HK-2 (cell line): ENCODE measurements around the gene TMEM232.

Experiments used
- DNase-seq: peaks from one replicate; pipeline ENCODE4 v3.0.0-alpha.2; 2018; ENCODE audit not compliant: unreplicated experiment

The TMEM232 gene

GRCh38 chr5:110517396-110517795 is 209.1 kb downstream of the TMEM232 start:
- DNase-seq = no peak

DNA sequence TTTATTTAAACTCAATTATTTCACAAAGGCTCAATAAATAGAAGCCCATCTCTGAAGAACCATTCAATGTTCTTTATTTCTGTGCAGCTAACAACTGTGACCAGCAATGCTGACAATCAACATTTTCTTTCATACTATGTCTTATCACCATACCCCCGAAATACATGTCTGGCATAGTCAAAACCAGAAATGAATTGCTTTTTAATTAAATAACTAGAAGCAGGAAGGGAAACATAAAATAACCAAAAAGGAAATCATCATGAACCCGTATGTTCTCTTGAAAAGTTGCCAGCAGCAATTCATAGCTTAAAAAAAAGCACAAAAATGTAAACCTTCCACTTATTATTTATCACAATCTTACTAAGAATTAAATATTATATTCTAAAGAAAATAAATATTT is 212.4 kb downstream of the TMEM232 start:
- DNase-seq = no peak

DNA sequence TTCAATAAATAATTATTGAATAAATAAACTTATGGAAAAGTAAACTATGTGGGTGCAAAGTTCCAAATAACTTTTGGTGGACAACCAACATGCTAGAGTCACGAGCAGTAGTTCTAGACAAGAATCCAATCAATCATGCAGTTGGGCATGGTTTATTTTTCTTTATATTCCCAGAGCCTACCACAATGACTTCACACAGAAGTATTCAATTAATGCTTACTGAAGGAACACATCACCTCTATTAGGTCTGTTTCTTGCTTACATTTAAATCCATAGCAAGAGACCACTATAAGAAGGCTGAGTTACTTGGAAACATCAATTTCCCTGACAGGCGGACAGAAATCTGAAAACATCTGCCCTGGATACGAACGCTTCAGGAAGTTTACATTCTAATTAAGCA is 214.2 kb downstream of the TMEM232 start:
- DNase-seq = no peak

- no peak for DNase-seq
Measured at GRCh38 chr5:110510146-110510545, 216.3 kb downstream of the TMEM232 start.

DNA sequence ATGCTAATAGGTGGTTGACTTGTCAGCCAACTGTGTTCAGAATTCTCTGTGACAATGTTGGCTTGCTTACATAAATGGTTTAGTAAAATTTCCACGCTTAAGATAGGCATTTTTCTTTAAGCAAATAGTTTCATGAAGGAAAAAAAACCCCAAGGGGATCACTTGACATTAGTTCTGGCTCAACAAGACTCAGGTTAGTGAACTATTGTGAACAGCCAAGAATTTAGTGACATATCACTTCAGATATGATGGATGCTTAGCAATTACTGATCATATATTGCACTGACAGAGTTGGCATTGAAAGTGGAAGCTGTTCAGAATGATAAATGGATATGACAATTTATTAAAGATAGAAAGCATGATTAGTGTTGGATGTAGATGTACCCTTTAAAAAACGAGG is 218.5 kb downstream of the TMEM232 start:
- DNase-seq = no peak

- DNase-seq = no peak
Measured at GRCh38 chr5:110506378-110506777, 220.1 kb downstream of the TMEM232 start.

- DNase-seq = no peak
Measured at GRCh38 chr5:110496276-110496675, 230.2 kb downstream of the TMEM232 start.

GRCh38 chr5:110492446-110492845 is 234.0 kb downstream of the TMEM232 start:
- no peak for DNase-seq

DNA sequence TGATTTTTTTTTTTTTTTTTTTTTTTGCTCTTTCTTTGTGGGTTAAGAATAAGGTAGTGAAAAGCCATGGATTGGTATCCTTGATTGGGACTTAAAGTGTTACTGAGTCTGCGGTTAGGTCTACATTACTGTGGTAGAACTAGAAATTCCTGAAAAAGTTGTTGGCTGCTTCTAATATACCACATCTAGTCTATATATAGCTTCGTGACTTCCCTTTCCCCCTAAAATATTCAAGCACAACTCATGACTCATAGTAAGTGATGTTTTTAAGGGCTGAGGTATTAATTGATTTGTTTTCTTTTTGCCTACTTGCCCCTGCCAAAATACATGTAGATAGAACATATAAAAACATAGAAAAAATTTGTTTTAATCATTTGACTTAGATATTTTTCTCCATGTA is 247.6 kb downstream of the TMEM232 start:
- no peak for DNase-seq

- DNase-seq = no peak
Measured at GRCh38 chr5:110477911-110478310, 248.6 kb downstream of the TMEM232 start.

DNA sequence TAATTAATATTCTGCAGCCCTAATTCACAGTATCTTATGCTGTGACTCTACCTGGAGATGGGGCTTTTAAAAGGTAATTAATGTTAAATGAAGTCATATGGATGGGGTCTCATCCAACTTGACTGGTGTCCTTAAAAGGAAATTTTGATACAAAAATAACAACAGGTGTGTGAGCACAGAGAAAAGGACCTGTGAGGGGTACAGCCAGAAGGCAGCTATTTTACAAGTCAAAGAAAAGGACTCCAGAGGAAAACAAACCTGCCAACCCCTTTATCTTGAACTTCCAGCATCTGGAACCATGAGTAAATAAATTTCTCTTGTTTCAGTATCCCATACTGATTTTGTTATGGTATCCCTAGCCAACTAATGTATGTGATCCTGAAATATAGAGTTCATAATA is 250.3 kb downstream of the TMEM232 start:
- DNase-seq = no peak

GRCh38 chr5:110475529-110475928 is 250.9 kb downstream of the TMEM232 start:
- no peak for DNase-seq

GRCh38 chr5:110469486-110469885 is 257.0 kb downstream of the TMEM232 start:
- no peak for DNase-seq

DNA sequence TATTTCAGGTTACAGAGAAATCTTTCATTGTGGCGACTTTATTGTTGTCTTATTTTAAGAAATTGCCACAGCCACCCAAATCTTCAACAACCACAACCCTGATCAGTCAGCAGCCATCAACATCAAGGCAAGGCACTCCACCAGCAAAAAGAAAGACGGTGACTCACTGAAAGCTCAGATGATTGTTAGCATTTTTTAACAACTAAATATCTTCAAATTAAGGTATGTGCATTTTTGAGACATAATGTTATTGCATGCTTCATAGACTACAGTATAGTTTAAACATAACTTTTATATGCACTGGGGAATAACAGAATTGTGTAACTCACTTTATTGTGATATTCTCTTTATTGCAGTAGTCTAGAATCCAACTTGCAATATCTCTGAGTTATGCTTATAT is 263.4 kb downstream of the TMEM232 start:
- no peak for DNase-seq

GRCh38 chr5:110460837-110461236 is 265.6 kb downstream of the TMEM232 start:
- DNase-seq = no peak

DNA sequence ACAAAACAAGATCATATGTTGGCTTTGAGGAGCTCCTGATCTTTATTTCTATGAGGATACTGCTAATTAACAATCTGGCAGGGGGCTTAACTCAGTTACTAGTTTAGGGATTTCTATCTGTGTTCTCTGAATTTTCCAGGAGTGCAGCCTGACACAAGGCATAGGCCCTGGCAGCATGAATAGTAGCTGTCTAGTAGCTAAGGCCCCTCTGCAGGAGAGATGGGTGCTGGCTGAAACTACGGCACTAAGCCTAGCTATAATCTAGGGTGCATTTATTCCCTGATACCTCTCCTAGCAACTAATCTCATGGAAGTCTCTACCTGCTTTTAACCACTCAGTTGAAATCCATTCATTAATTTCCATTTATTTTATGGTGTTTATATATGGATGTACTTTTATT is 268.2 kb downstream of the TMEM232 start:
- no peak for DNase-seq

- DNase-seq = no peak
Measured at GRCh38 chr5:110442856-110443255, 283.6 kb downstream of the TMEM232 start.

DNA sequence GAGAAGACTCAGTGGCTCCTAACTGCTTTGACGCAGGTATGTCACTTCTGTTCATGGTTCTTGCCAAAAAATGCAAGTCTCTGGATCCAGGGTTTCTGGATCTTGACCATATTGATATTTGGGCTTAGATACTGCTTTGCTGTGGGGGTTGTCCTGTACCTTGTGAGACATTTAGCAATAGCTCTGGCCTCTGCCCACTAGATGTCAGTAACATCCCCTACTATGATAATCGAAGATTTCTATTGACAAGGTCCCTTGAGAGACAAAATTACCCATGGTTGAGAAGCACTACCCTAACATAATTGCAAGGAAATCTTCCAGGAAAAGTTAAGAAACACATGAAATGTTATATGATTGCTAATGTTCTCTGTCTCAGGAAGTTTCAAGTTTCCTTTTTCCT is 285.4 kb downstream of the TMEM232 start:
- no peak for DNase-seq

DNA sequence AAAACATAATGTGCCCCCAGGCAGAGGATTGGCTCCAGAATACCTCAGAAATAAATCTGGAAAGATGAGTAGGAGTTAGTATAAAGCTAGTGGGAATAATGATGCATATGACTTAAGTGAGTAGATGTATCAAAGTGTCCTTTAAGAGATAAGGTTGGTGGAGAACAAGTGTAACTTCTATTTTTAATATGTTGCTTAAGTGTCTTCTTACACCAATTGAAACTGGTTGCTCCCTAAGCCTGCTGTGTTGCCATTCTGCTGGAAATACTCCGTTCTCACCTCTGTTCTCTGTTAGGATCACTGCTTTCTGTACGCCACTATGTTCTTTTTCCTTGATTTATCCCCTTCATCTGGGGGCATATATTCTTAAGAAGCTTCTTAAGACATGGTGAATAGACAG is 286.4 kb downstream of the TMEM232 start:
- no peak for DNase-seq

GRCh38 chr5:110439296-110439695 is 287.2 kb downstream of the TMEM232 start:
- DNase-seq = no peak

DNA sequence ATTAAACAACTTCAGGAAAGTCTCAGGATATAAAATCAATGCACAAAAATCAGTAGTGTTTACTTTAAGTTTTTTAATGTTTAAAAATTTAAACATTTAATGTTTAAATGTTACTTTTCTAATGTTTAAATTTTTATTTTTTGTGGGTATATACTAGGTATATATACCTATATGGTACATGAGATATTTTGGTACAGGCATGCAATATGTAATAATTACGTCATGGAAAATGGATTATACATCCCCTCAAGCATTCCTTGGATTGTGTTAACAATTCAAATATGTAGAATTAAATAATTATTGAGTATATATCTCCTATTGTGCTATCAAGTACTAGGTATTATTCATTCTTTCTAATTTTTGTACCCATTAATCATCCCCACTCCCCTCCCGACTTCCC is 291.3 kb downstream of the TMEM232 start:
- DNase-seq = no peak

GRCh38 chr5:110431603-110432002 is 294.9 kb downstream of the TMEM232 start:
- DNase-seq = no peak

DNA sequence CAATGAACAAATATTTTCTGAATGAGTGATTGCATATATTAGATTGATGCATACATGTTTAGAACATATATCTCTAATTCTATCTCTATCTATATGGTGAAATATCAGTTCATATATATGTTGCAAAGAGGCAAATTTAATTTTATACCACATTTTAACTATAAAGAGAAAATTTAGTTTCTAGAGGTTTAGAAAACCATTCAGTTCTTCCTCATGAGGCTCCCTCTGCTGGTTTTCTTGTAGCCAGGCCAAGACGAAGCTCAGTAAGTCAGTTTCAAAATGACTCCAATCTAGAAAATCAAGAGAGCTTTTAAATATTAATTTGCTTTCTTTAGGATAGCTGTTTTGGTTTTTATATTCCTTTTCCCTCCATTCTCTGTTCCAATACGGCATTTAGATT is 312.1 kb downstream of the TMEM232 start:
- DNase-seq = no peak

- no peak for DNase-seq
Measured at GRCh38 chr5:110413856-110414255, 312.6 kb downstream of the TMEM232 start.

DNA sequence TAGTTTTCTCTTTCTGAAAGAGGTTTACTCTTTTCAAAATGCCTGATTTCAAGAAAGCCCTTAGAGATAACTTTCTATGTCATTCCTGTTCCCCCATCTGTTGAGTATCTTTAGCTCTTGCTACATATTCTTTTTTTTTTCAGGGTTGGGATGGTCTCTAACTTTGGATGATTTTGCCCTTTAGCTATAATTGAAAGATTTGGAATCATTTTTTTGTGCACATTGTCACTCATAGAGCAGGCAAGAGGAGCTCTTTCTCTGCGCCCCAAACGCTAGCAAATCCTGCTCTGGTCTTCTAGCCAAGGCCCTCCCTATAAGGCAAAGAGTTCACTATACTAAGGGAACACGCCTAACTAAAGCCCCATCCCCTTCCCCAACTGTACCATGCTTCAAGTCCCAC is 316.9 kb downstream of the TMEM232 start:
- DNase-seq = no peak
